HG03060 (cell line): Measurements from ENCODE around the gene DROSHA.

Experiments
- ATAC-seq: cut with Tn5 transposase; IDR thresholded peaks from one replicate; pipeline ENCODE4 v1.9.1; 2021; ENCODE audit warnings: low read depth, moderate number of reproducible peaks; ENCODE audit not compliant: unreplicated experiment

The DROSHA gene

GRCh38 chr5:31357038-31357437 lies 174.9 kb downstream of the DROSHA start:
- ATAC-seq: no peak

DNA sequence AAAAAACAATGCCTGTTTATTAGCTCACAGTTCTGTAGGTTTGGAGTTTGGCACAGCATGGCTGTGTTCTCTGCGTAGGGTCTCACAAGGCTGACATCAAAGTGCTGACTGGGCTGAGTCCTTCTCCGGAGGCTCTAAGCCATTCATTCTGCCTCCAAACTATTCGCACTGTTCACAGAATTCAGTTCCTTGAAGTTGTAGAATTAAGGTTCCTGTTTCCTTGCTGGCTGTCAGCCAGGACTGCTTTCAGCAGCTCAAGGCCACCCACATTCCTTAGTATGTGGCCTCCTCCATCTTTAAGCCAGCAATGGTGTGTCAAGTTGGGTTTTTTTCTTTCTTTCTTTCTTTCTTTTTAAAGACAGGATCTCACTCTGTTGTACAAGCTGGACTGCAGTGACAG lies 176.6 kb downstream of the DROSHA start:
- no peak for ATAC-seq
